Astrocyte of the spinal cord (primary cell): ENCODE measurements around the gene CCR5AS.

Experiments
- DNase-seq: peaks from one replicate; pipeline ENCODE4 v3.0.0; 2011; ENCODE audit warnings: low read depth, low spot score
- H3K4me3 ChIP-seq: 2 replicates; pipeline ENCODE4 v1.5.1; 2011; ENCODE audit warnings: low read depth, mild to moderate bottlenecking, low read length, moderate library complexity
- in situ Hi-C: cut with HindIII; loops from 2 replicates; pipeline ENCODE4 v1.10.0; 2017; ENCODE audit warnings: low sequenced_read_pairs
- TF ChIP-seq, protein P1 (sequence below): IDR thresholded peaks from 2 replicates; pipeline ENCODE4 v1.5.1; 2012; ENCODE audit warnings: low read depth, mild to moderate bottlenecking, low read length, inconsistent platforms

The CCR5AS gene

DNA sequence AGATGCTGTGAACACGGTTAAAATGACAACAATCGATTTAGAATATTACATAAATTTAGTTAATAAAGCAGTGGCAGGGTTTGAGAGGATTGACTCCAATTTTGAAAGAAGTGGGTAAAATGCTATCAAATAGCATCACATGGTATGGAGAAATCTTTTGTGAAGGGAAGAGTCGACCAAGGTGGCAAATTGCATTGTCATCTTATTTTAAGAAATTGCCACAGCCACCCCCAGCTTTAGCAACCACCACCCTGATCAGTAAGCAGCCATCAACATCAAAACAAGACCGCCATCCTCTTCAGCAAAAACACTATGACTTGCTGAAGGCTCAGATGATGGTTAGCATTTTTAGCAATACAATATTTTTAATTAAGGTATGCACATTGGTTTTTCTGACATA lies 41.8 kb downstream of the CCR5AS start:
- in situ Hi-C loops: no loop called here
- no peak for DNase-seq
- H3K4me3 ChIP-seq: no peak overlapping the region
- TF ChIP-seq, protein P1, sequence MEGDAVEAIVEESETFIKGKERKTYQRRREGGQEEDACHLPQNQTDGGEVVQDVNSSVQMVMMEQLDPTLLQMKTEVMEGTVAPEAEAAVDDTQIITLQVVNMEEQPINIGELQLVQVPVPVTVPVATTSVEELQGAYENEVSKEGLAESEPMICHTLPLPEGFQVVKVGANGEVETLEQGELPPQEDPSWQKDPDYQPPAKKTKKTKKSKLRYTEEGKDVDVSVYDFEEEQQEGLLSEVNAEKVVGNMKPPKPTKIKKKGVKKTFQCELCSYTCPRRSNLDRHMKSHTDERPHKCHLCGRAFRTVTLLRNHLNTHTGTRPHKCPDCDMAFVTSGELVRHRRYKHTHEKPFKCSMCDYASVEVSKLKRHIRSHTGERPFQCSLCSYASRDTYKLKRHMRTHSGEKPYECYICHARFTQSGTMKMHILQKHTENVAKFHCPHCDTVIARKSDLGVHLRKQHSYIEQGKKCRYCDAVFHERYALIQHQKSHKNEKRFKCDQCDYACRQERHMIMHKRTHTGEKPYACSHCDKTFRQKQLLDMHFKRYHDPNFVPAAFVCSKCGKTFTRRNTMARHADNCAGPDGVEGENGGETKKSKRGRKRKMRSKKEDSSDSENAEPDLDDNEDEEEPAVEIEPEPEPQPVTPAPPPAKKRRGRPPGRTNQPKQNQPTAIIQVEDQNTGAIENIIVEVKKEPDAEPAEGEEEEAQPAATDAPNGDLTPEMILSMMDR: no peak

DNA sequence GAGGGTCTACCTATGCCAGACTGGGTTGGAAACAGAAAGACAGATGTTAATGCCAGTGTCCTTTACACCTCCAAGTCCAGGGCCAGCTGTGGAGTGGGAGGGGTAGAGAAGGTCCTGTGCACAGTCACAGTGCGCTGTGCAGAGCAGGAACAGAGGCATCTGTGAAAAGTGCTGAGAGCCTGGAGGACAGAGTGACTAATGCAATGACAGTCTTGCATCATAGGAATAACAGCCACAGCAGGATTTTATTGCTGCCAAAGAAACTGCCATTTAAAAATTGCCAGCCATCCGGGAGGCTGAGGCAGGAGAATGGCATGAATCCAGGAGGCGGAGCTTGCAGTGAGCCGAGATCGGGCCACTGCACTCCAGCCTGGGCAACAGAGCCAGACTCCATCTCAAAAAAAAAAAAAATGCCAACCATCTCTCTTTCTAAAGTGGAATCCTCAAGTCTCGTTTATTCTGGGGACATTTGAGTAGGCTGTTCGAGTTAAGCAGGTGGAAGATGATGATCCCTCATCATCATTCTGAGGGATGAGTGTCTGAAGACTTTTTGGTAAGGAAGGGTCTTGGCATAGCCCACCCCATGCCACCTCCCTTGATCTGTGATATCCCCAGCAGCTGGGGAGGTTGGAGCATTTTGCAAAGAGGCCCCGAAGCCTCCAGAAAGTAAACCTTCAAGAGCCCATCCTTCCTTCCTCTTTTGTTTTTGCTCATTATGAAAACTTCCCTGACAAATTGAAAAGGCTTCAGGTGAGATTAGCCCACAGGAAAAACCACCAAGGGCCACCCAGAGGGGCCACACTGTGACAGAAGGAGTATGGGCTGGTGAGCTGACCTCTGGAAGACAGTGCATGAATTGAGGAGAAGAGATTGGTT lies 45.2 kb downstream of the CCR5AS start:
- TF ChIP-seq, protein P1: no peak
- no peak for DNase-seq
- in situ Hi-C loops: no loop called here
- no peak overlapping the region for H3K4me3 ChIP-seq

DNA sequence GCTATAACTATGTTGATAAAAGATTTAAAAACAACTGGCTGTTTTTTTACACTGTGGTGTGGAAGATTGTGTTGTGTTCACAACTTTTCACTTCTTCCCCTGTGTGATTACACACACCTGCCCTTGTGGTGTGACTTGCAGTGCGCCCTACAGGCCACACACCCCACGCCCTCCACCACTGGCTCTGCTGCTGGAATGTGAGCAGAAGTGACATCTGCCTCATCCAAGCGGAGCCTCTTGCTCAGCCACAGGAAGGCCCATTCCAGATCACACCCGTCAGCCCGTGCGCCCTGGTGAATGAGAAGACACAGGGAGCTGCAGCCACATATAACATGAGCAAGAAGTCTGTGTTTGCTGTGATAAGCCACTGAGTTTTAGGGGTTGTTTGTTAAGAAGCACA lies 46.0 kb downstream of the CCR5AS start:
- TF ChIP-seq, protein P1: no peak
- no peak for DNase-seq
- no peak overlapping the region for H3K4me3 ChIP-seq
- in situ Hi-C loops: no loop called here

DNA sequence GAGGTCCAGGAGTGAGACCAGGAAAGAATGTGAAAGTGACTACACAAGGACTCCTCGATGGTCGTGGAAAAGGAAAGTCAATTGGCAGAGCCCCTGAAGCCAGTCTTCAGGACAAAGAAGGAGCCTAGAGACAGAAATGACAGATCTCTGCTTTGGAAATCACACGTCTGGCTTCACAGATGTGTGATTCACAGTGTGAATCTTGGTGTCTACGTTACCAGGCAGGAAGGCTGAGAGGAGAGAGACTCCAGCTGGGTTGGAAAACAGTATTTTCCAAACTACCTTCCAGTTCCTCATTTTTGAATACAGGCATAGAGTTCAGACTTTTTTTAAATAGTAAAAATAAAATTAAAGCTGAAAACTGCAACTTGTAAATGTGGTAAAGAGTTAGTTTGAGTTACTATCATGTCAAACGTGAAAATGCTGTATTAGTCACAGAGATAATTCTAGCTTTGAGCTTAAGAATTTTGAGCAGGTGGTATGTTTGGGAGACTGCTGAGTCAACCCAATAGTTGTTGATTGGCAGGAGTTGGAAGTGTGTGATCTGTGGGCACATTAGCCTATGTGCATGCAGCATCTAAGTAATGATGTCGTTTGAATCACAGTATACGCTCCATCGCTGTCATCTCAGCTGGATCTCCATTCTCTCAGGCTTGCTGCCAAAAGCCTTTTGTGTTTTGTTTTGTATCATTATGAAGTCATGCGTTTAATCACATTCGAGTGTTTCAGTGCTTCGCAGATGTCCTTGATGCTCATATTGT lies 47.0 kb downstream of the CCR5AS start:
- peak; percentile 31 for DNase-seq
- in situ Hi-C loops: no loop called here
- H3K4me3 ChIP-seq: no peak overlapping the region
- TF ChIP-seq, protein P1: no peak

DNA sequence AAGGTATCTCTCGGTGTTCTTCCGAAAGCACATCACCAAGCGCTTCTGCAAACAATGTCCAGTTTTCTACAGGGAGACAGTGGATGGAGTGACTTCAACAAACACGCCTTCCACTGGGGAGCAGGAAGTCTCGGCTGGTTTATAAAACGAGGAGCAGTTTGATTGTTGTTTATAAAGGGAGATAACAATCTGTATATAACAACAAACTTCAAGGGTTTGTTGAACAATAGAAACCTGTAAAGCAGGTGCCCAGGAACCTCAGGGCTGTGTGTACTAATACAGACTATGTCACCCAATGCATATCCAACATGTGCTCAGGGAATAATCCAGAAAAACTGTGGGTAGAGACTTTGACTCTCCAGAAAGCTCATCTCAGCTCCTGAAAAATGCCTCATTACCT lies 48.4 kb downstream of the CCR5AS start:
- TF ChIP-seq, protein P1: no peak
- no peak overlapping the region for H3K4me3 ChIP-seq
- DNase-seq: no peak
- in situ Hi-C loops: no loop called here

DNA sequence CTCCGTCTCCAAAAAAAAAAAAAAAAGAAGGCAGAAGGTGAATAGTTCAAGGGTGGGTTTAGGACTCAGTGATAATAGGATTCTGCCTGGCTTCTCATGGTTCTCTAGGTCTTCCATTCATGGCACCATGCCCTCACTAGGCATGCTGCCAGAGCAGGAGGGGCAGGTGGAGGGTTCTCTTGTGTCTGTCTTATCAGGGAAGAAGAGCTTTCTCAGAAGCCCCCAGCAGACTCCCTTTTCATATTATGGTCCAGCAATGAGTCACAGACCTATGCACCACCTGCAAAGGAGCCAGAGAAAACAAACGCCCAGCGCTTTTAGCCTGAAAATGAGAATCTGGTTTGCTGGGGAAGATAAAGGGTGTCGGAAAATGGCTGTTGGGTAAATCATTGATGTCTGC lies 50.0 kb downstream of the CCR5AS start:
- in situ Hi-C loops: no loop called here

More for the DNA sequence above, 50.0 kb downstream of the CCR5AS start:
- H3K4me3 ChIP-seq: no peak overlapping the region
- TF ChIP-seq, protein P1: no peak
- no peak for DNase-seq
